ENCODE measurements around the gene TLR10. TPM values are rescaled to one million over a fixed set of nuclear protein-coding genes. Genes with fewer than 3 reads are reported as not detected.

The TLR10 gene
- total and polyA plus RNA-seq, 2 experiments from 2014 or later, result 0.14 TPM; not detected in 1

GRCh38 chr4:38733663-38734062, 49.1 kb downstream of the TLR10 start:
- Mint-ChIP-seq H3K4me1 (peaks cover 5% of the 10 kb centered on the region), H3K36me3 (ENCODE audit: low read depth) (peaks cover 12% of the 10 kb centered on the region), H3K27me3 (ENCODE audit: insufficient read depth, low read depth, poor library complexity) (peaks cover 7% of the 10 kb centered on the region), H3K4me3 (no peak overlapping the region), H3K27ac (no peak overlapping the region), H3K9me3 (peaks cover 19% of the 10 kb centered on the region)
- H3K27ac ChIP-seq (ENCODE audit: low read depth), result no peak overlapping the region
- TF ChIP-seq ZNF114 (CRISPR knock-in tag; IDR thresholded peaks at IDR 0.05), result no peak
- no peak for TF ChIP-seq NANOG (IDR thresholded peaks at IDR 0.05; ENCODE audit: borderline replicate concordance)
- no peak for TF ChIP-seq STAT1 (IDR thresholded peaks at IDR 0.05; ENCODE audit: unreplicated experiment)
- TF ChIP-seq JUNB (IDR thresholded peaks at IDR 0.05; ENCODE audit: unreplicated experiment), result no peak
- no peak for TF ChIP-seq REST (IDR thresholded peaks at IDR 0.05; ENCODE audit: unreplicated experiment)
- no peak for TF ChIP-seq CTCF (conservative IDR thresholded peaks at IDR 0.05; ENCODE audit: low read depth in 2 of 2)
- TF ChIP-seq ZNF331 (CRISPR knock-in tag; IDR thresholded peaks at IDR 0.05; ENCODE audit: low read depth), result no peak
- TF ChIP-seq ZNF462 (CRISPR knock-in tag; IDR thresholded peaks at IDR 0.05), result no peak
- TF ChIP-seq ETS1 (IDR thresholded peaks at IDR 0.05), result no peak
- no peak for TF ChIP-seq CREB1 (CRISPR knock-in tag; IDR thresholded peaks at IDR 0.05; ENCODE audit: low read depth)
- no peak for TF ChIP-seq EZH2phosphoT487 (IDR thresholded peaks at IDR 0.05; ENCODE audit: unreplicated experiment)
- no peak for TF ChIP-seq POLR2AphosphoS5 (IDR thresholded peaks at IDR 0.05; ENCODE audit: low read depth)
- no peak for TF ChIP-seq EZH2 (IDR thresholded peaks at IDR 0.05; ENCODE audit: low read depth, unreplicated experiment)
- no peaks in the 10 kb centered on the region for H3K36me3 ChIP-seq (ENCODE audit: insufficient read depth)
- no peaks in the 10 kb centered on the region for H4K20me1 ChIP-seq (replicated peaks; ENCODE audit: insufficient read depth)
- H2AFZ ChIP-seq, result no peak overlapping the region
- DNase-seq (ENCODE audit: low spot score) (no peak), ATAC-seq (no peak)
- no peak overlapping the region for H3K4me3 ChIP-seq
- no peaks in the 10 kb centered on the region for H3K79me2 ChIP-seq (replicated peaks; ENCODE audit: insufficient read depth)
- no peaks in the 10 kb centered on the region for H3K4me1 ChIP-seq (ENCODE audit: insufficient read depth)
- no peaks in the 10 kb centered on the region for H3K9me2 ChIP-seq (ENCODE audit: insufficient read depth)
- H3K27me3 ChIP-seq (ENCODE audit: insufficient read depth), result no peaks in the 10 kb centered on the region
- no peak overlapping the region for H3K4me2 ChIP-seq
- no peaks in the 10 kb centered on the region for H3F3A ChIP-seq (replicated peaks; ENCODE audit: low read depth)
